ENCODE data around the gene TRIO.
A peak's percentile ranks its signal among the peaks of the same experiment; 100 is the strongest.
"Not testable (repeated sequence)": the region's sequence is repeated elsewhere in the genome, so short reads cannot be mapped to it uniquely, and the experiment has no call there.

TRIO gene

DNA sequence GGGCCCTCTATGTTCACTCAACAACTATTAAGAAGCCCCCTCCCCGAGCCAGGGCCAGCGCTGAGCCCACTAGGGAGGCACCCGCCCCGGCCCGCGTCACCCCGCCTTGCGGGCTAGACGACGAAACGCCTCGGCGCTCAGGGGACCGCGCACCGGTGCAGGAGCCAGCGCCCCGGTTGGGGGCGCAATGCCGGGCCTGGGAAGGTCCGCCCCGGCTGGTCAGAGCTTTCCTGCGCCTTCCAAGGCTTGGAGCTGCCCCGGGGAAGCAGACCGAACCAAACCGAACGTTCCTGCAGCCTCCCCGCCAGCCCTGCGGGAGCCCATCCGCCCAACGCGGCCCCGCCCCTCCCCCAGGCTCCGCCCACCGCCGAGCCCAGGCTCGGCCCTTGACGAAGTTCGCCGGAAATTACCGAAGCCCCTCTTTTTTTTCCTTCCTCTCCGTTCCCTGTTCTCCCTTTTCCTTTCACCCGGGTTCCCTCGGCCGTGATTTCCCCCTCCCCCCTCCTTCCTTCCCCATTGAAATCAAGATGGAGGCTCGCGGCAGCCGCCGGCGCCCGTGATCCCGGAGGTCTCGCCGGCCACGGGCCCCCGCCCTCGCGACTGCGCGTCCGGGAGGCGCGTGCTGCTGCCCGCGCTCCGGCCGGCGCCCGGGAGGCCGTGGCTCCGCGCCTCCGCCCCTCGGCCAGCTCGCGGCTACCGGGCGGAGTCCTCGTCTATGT lies at the start of gene TRIO:
Gene TRIO, plus strand, starts transcription at position 516 of the 719 bp plus-strand sequence. CDS start 384 bp downstream, outside the sequence.
- DNase-seq (ENCODE audit: low spot score): peak; percentile 89

DNA sequence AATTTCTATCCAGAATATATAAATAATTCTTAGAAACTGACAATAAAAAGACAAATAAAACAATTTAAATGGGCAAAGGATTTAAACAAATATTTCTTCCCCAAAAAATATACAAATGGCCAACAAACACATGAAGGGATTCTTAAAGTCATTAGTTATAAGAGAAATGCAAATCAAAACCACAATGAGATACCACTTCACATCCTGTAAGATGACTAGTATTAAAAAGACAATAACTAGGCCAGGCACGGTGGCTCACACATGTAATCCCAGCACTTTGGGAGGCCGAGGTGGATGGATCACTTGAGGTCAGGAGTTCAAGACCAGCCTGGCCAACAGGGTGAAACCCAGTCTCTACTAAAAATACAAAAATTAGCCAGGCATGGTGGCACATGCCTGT lies 45.8 kb upstream of the TRIO start:
- not testable (repeated sequence) for DNase-seq (ENCODE audit: low spot score)

DNA sequence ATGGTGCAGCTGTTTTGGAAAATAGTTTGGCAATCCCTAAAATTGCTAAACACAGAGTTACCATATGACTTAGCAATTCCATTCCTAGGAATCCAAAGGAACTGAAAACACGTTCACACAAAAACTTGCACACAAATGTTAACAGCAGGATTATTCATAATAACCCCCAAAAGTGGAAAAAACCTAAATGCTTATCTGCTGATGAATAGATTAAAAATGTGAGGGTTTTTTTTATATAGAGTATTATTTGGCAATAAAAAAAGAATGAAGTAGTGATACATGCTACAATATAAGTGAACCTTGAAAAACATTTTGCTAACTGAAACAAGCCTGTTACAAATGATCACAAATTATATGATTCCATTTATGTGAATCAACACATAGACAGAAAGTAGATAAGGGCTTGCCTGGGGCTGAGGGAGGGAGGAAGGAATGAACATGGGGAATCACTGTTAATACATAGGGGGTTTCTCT lies 45.1 kb upstream of the TRIO start:
- no peak for DNase-seq (ENCODE audit: low spot score)

DNA sequence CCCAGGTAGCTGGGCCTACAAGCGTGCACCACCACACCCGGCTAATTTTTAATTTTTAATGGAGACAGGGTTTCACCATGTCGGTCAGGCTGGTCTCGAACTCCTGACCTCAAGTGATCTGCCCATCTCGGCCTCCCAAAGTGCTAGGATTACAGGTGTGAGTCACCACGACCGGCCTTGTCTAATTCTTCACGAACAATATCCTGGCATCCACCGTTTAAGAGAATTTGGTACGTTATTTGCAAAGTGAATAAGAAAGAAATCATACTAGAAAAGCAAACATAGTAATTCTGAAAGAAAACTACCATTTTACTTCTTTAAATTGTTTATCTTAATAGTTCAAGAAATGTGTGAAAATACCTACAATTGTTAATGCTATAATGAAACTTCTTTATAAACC lies 42.9 kb upstream of the TRIO start:
- DNase-seq (ENCODE audit: low spot score): no peak

DNA sequence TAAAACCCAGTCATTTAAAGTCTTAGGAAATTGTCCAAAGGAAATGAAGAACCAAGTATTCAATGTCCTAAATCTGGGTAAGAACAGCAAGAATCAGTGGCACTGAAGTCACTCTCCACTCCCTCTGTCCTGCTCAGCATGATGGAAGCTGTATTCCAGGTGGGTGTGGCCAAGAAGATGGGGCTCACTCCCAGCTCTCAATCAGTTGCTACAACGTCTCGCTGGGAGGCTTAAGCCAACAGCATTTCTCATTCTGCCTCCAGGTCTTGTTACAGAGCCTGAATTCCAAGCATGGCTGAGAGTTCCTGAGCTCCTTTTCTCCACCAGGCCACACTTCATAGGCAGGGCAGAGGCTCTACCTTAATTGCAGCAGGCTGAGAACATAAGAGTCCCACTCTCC lies 41.2 kb upstream of the TRIO start:
- DNase-seq (ENCODE audit: low spot score): no peak

DNA sequence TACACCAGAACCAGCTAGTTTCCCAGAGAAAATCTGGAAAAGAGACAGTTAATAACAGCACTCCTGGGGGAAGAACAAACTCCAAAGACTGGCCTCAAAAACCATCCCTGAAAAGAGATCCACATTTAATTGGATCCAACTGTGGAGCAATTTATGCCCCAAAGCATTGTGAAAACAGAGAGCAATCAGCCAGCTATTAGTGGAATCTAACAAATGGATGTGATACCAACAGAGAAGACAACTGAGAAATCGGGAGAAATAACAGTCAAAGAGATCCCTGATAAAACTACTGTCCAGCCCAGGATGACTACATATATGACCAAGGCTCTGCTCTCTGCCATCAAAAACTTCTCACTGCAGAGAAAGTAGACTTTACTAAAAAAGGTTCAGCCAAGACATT lies 40.5 kb upstream of the TRIO start:
- no peak for DNase-seq (ENCODE audit: low spot score)

DNA sequence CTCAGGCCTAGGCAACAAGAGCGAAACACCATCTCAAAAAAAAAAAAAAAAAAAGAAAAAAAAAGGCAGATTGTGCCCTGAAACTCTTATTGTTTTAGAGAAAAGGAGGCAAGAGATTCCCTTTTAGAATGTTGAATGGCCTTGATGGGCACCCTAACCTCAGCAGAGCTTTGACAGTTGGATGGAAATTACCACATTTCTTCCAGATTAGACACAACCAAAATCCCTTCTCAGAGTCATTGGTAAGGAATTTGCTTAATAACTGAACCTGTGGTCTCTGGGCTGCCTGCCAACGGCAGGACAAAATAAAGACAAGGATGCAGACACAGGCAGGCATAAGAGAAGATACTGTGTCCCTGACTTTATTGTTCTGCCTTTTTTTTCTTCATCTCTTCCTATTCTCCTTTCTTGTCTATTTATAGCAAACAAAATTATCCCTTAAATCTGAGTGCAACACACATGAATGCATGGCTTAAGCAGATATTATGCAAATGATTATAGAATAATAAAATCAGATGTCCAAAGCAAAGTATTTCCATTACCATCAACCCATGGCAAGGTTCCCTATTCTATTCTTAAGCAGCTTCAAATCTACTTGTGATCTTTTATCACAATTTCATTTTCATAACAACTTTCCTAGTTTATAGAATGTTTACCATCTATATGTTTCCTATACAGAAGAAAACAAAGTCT lies 37.3 kb upstream of the TRIO start:
- peak; percentile 66 for DNase-seq (ENCODE audit: low spot score)

DNA sequence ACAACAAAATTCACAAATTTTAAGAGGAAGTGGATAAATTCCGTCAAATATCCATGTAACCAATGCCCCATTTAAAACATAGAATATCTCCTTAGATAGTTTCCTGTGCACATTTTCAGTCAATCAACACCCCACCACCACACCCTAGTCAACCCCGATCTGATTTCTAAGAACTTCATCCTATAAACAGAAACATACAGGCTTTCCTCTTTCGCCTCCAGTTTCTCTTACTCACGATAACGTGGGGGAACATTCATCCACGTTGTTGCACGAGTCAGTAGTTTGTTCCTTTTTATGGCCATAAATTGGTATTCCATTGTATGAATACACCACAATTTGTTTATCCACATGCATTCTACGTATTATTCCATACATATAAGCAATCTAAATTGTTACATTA lies 35.6 kb upstream of the TRIO start:
- peak; percentile 25 for DNase-seq (ENCODE audit: low spot score)

DNA sequence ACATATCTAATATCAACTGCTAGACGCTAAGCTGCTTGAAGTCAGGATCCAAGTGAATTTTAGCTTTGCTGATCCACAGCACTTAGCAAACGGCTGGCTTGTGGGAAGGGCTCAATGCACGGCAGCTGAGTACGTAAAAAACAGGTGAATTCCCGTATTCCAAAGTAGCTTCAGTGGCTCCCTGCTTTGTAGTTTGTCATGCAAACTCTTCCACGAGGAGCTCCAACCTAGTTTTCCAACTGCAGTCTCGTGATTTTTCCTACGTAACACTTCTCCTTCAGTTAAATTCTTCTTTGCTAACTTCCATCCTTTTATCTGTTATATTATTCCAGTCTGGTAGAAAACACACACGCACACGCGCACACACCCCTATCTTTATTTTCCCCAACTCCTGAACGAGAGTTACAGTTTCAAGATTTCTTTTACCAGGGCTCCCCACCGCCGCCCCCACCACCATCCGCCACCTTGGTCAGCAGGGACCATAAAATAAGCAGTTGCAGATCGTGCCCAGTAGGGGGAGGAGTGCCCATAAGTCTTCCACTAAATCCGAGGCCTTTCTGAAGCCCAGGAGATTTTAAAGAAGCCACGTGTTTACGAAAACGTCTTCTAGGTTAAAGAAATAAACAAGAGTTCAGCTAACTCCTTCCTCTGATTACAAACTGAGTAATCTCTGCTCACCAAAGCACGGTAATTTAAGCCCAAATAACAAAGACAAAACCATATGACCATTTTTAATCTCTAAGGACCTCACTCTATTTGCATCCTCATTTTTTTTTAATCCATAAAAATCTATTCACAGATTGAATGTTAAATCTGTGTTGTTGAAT lies 34.8 kb upstream of the TRIO start:
- peak; percentile 79 for DNase-seq (ENCODE audit: low spot score)

DNA sequence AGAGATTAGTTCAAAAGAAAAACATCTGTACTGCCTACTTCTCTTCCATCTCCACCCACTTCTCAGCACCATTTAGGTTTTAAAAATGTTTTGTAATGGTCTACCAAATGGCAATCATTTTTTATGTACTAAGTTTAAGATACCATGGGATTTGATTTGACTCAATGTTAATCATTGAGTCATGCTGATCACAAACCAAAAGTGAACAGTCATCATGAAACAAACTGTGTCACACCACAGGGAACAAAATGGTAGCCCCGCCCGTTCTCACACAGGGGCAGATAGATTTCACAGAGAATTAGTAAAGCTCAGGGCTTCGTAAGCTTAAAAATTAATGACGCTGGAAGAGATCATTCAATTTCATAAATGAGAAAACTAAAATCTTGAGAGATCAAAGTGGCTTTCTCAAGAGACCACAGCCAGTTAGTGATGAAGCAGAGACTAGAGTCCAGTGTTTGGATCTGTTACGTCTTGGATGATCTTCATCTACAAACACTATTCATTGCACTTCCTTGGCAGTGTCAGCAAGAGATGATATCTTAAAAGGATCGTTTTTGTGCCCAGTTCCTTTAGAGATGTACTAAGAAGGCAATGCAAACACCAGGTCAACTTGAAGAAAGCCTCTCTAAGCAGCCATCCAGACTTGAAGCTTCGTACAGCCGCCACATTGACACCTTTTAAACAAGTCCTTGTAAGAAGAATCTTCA lies 33.9 kb upstream of the TRIO start:
- no peak for DNase-seq (ENCODE audit: low spot score)

DNA sequence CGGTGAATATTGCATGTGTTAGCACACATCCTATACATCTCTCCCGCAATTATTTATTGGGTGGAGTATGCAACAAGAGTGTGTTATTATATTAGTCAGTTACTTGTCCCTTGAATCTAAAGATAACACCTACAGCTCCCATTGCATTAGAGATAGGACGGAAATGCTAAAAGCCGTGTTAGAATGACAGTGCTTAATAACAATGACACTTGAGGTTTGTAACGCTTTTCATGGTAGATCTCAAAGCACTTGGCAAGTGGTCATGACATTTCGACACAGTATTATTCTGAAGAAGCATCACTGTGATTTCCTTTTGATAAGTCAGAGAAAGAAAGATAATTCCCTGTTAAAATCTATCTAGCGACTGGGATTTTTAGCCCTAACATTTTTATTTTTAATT lies 33.4 kb upstream of the TRIO start:
- no peak for DNase-seq (ENCODE audit: low spot score)

DNA sequence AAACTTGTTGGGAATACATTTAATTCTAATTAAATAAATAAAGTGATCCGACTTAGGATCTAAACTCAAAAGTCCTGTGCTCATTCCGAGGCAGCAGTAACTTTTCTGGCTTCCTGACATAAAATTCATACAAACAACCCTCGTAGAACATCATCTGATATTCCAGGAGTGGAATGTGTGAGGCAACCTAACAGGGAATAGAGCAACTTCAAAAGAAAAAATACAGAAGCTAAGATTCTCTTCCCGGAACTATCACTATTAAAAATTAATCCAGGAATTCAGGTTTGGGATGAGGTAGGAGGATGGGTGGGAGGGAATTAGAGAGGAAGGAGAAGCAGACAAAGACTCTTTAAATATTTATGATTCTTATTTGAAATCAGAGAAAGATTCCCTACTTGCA lies 32.9 kb upstream of the TRIO start:
- DNase-seq (ENCODE audit: low spot score): no peak

DNA sequence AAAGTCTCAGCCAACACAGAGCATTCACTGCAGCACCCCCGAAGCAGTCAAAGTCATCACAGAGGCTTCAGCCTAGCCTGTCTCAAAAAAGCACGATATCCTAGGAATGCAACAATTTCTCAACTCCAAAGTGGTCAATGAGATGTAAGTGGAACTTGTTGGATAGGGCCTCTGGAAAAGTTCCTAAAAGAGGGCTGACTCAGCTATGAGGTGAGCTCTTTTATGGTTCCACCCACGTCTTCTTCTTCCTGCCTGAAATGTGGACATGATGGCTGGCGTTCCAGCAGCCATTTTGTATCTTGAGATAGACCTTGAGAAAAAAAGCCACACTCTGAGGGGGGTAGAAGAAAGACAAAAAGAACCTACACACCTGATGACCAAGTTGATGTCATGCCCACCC lies 32.5 kb upstream of the TRIO start:
- DNase-seq (ENCODE audit: low spot score): no peak

DNA sequence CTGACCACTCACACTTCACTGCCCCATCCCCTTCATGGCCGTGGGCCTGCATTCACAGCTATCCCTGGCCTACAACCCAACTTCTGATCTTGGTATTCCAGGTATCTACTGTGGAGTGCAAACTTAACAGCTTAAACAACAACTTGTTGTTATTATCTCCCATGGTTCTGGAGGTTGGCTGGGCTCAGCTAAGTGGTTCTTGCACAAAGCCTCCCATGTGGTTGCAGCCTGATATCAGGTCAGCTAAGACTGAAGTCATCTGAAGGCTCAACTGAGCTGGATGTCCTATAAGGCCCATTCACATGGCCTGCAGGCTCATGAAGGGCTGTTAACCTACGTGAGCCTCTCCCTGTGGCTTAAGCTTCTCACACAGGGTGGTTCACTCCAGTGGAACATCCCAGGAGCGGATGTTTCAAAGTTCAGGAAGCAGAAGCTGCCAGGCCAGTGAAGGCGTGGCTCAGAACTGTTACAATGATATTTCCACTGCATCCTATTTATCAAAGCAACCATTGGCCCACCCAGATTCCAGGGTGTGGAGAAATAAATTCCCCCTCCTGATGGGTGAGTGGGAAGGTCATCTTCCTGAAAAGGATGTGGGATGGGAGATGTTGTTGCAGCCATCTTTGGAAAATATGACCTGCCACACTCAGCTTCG lies 30.0 kb upstream of the TRIO start:
- DNase-seq (ENCODE audit: low spot score): no peak

DNA sequence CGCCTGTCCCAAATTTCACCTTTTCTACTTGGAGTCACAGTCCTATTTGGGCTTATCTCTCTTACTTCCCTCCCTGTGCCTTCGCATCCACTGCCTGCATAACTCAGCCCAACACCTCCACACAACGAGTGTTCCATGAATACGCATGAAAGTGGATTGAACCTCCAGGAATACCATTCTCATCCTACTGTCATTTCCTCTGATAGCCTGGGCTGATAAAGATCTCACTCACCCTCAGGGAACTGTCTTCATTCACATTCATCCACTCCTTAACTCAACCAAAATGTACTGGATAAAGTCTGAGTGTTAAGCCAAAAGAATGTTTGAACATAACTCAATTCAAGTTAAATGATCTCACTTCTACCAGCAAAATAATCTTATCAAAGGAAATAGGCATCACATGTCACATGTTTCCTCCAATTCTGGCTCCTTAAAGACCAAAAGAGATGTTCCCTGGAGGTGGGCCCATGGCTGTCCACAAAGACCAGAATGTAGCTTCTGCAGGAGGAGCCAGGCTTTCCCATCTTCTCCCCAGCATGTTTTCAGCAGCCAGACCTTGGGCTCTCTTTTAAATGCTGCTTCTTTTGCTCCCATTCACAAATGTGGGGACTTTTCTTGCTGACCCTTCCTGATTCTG lies 28.4 kb upstream of the TRIO start:
- no peak for DNase-seq (ENCODE audit: low spot score)

DNA sequence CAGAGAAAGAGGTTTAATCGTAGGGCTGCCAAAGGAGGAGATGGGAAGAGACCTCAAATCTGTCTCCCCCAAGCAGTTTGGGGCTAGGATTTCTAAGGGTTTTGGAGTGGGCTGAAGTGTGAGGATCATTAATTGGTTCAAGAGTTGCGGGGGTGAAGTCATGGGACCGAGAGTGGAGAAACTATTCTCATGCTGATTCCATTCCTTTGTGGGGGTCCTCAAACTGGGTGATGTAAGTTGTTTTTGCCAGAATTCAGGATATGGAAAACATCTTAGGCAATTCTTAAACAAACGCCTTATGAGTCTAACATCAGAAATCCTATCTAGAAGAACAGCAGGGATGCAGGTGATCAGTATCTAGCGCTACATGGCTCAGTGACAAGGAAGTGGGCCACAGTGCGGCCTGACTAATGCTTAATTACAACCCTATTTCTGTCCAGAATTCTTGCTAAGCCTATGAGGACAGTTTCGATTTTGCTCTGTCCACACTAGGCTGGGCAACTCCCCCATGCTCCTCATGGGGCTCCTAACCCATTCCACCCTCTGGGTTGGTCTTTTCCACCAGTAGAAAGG lies 27.7 kb upstream of the TRIO start:
- no peak for DNase-seq (ENCODE audit: low spot score)

DNA sequence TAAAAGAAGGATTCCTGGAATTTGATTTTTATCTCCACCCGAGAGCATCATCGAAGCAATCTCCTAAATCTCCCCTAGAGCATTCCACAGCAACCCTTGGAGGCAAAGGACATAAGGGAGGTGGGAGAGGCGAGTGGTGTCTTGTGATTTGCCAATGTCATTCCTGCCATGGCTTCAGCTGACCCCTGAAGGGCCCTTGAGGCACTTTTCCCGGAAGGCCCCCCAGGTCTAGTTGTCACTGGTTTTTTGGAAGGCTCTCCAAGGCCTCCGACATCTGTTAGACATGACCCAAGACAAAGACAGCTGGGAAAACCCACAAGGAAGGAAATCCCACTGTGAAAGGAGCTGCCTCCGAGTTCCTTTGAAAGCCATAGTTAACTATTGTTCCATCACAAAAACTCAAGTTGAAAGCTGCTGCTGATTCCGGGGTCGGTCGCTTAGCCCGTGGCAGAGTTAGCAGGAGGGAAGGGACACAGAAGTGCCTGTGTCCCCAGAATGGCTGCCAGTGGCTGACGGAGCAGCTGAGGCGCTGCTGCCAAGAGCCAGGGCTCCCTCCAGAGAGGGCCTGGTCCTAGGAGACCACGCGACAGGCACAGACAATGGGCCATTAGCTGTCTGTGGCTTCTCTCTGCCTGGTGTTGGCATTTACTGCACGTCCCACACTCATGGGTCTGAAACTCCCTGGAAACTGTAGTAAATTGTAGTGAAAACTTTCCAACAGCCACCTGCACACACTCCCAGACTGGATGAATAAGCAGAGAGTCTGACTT lies 24.4 kb upstream of the TRIO start:
- no peak for DNase-seq (ENCODE audit: low spot score)

DNA sequence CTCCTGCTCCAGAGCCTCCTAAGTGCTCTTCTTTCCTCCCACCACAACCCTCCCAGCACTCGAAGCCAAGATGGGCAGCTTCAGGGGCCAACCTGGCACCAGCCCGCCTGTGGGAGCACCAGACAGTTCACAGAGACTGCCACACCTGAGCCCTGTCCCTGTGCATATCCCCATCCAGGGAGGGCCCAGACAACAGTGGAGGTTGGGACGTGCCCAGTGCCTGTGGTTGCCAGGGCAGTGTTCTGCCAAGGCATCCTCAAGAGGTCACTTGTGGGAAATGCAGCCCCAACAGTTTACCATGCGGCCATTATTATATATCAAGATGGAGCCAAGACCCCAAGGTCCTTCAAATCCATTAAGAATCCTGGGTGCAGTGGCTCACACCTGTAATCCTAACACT lies 23.0 kb upstream of the TRIO start:
- DNase-seq (ENCODE audit: low spot score): no peak

DNA sequence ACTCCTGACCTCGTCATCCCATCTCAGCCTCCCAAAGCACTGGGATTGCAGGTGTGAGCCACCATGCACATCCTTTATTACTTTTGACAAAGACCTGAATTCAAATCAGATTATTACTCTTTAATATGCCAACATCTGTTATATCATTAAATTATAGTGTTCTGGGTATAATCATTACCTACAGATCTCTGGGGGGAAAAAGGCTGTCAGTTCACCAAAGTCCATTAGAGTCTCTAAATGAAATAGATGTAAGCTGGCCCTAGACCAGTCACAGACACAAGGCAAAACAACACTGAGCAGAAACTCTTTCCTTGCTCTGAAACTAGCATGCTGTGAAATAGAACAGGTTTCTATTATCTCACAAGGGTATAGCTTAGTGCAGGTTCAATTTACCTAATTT lies 21.6 kb upstream of the TRIO start:
- no peak for DNase-seq (ENCODE audit: low spot score)

DNA sequence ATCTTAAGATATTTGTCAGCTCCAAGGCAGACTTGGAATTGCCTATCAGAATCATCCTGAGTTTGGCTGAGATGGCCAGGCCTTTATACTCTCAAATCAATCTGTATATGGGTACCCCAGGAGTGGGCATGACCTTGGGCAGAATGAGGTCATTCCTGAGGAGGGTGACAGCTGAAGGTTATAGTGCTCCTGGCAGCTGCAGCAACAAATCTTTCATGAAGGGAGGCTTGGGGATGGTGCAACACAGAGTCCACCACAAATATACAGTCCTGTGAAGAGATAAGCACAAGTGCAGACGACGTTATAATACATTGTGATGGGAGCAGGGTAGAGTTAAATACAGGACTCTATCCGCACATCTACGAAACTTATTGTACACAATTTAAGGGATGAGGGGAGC lies 21.1 kb upstream of the TRIO start:
- no peak for DNase-seq (ENCODE audit: low spot score)
